GM23338 (cell line): ENCODE results near the gene CTDP1. TPM values are rescaled to one million over a fixed set of nuclear protein-coding genes. Genes with fewer than 3 reads are reported as not detected.

Experiments used
- ATAC-seq: fragments of 200-7000 bp; cut with Tn5 transposase; 3 replicates; pipeline ENCODE4 v1.9.1; 2020
- DNase-seq: peaks from one replicate; pipeline ENCODE4 v3.0.0-alpha.2; 2015; ENCODE audit warnings: low spot score
- H2AFZ ChIP-seq: fragments of 200-600 bp; sonication (generic); 2 replicates; pipeline ENCODE4 v1.8.0; 2016; ENCODE audit warnings: antibody characterized with exemption, mild to moderate bottlenecking, moderate library complexity
- H3F3A ChIP-seq: fragments of 200-600 bp; sonication (generic); replicated peaks from 2 replicates; pipeline ENCODE4 v1.8.0; 2017; ENCODE audit warnings: antibody characterized with exemption, mixed run types, low read depth
- H3K27ac ChIP-seq: fragments of 200-600 bp; sonication (generic); 2 replicates; pipeline ENCODE4 v1.6.1; 2016; ENCODE audit warnings: low read depth
- H3K27me3 ChIP-seq: fragments of 200-600 bp; sonication (generic); 2 replicates; pipeline ENCODE4 v1.8.0; 2016; ENCODE audit warnings: mild to moderate bottlenecking, mixed run types, moderate library complexity; ENCODE audit not compliant: insufficient read depth
- H3K36me3 ChIP-seq: fragments of 200-600 bp; sonication (generic); 2 replicates; pipeline ENCODE4 v1.8.0; 2016; ENCODE audit warnings: mild to moderate bottlenecking; ENCODE audit not compliant: insufficient read depth
- H3K4me1 ChIP-seq: fragments of 200-600 bp; sonication (generic); 2 replicates; pipeline ENCODE4 v1.8.0; 2016; ENCODE audit warnings: mild to moderate bottlenecking, moderate library complexity; ENCODE audit not compliant: insufficient read depth
- H3K4me2 ChIP-seq: fragments of 200-600 bp; sonication (generic); 2 replicates; pipeline ENCODE4 v1.7.1; 2017; ENCODE audit warnings: mixed run types
- H3K4me3 ChIP-seq: fragments of 200-600 bp; sonication (generic); 2 replicates; pipeline ENCODE4 v1.6.1; 2016; ENCODE audit warnings: mixed run types
- H3K79me2 ChIP-seq: fragments of 200-600 bp; sonication (generic); replicated peaks from 2 replicates; pipeline ENCODE4 v1.8.0; 2017; ENCODE audit warnings: mild to moderate bottlenecking; ENCODE audit not compliant: insufficient read depth
- H3K9me2 ChIP-seq: fragments of 200-600 bp; sonication (generic); 2 replicates; pipeline ENCODE4 v1.8.0; 2017; ENCODE audit not compliant: insufficient read depth
- H4K20me1 ChIP-seq: fragments of 200-600 bp; sonication (generic); replicated peaks from 2 replicates; pipeline ENCODE4 v1.8.0; 2017; ENCODE audit warnings: mild to moderate bottlenecking; ENCODE audit not compliant: insufficient read depth
- H3K27ac Mint-ChIP-seq: 2 replicates; pipeline ENCODE4 v1.8.0; 2020; ENCODE audit warnings: inconsistent platforms, mild to moderate bottlenecking, moderate library complexity, mixed read lengths
- H3K27me3 Mint-ChIP-seq: 3 replicates; pipeline ENCODE4 v1.8.0; 2022; ENCODE audit warnings: low read depth, mild to moderate bottlenecking, moderate library complexity, mixed read lengths, inconsistent platforms; ENCODE audit not compliant: insufficient read depth, poor library complexity
- H3K36me3 Mint-ChIP-seq: 3 replicates; pipeline ENCODE4 v1.8.0; 2021; ENCODE audit warnings: low read depth, mild to moderate bottlenecking, inconsistent platforms, moderate library complexity, mixed read lengths
- H3K4me1 Mint-ChIP-seq: 3 replicates; pipeline ENCODE4 v1.8.0; 2020; ENCODE audit warnings: mild to moderate bottlenecking, inconsistent platforms, mixed read lengths
- H3K4me3 Mint-ChIP-seq: 3 replicates; pipeline ENCODE4 v1.8.0; 2021; ENCODE audit warnings: moderate library complexity, mild to moderate bottlenecking, inconsistent platforms, mixed read lengths
- H3K9me3 Mint-ChIP-seq: 3 replicates; pipeline ENCODE4 v1.8.0; 2020; ENCODE audit warnings: moderate library complexity, mild to moderate bottlenecking, inconsistent platforms, mixed read lengths
- EZH2phosphoT487 ChIP-seq: fragments of 200-600 bp; sonication (generic); IDR thresholded peaks from one replicate; pipeline ENCODE4 v1.8.1; 2018; ENCODE audit warnings: antibody characterized with exemption; ENCODE audit not compliant: unreplicated experiment
- JUNB ChIP-seq: IDR thresholded peaks from one replicate; pipeline ENCODE4 v1.6.1; 2016; ENCODE audit warnings: antibody characterized with exemption; ENCODE audit not compliant: unreplicated experiment
- STAT1 ChIP-seq: IDR thresholded peaks from one replicate; pipeline ENCODE4 v1.6.1; 2016; ENCODE audit warnings: antibody characterized with exemption; ENCODE audit not compliant: unreplicated experiment
- polyA plus RNA-seq: library from polyadenylated mRNA; unstranded; fragments of >200 nt; fragmentation: Nextera tagmentation; extraction: Ambion mirVana; gene quantifications from 2 replicates; pipeline ENCODE4 v1.2.1, GENCODE V29; 2016
- total RNA-seq: library from RNA; depleted of rRNA; stranded (reverse); fragments of >200 nt; shearing (Covaris generic); gene quantifications from 2 replicates; pipeline ENCODE4 v1.2.3, GENCODE V29; 2014
- TF ChIP-seq, protein P1 (sequence below), 2 experiments: fragments of 200-600 bp in 1 of 2; sonication (generic) in 1 of 2; conservative IDR thresholded peaks; 2 replicates each; pipeline versions ENCODE4 v1.5.1 to v1.6.1; 2016 to 2017; ENCODE audit warnings: antibody characterized with exemption in 2 of 2, low read depth in 2 of 2, mild to moderate bottlenecking in 2 of 2, moderate library complexity in 1 of 2
- TF ChIP-seq, protein P2 (sequence below): IDR thresholded peaks from one replicate; pipeline ENCODE4 v1.6.1; 2018; ENCODE audit warnings: antibody characterized with exemption; ENCODE audit not compliant: unreplicated experiment

CTDP1 gene
- total and polyA plus RNA-seq, 2 experiments from 2014 or later: 9.4 to 51.6 TPM

GRCh38 chr18:79645291-79645983 is 34.2 kb upstream of the CTDP1 start (continued):
- TF ChIP-seq, protein P1, sequence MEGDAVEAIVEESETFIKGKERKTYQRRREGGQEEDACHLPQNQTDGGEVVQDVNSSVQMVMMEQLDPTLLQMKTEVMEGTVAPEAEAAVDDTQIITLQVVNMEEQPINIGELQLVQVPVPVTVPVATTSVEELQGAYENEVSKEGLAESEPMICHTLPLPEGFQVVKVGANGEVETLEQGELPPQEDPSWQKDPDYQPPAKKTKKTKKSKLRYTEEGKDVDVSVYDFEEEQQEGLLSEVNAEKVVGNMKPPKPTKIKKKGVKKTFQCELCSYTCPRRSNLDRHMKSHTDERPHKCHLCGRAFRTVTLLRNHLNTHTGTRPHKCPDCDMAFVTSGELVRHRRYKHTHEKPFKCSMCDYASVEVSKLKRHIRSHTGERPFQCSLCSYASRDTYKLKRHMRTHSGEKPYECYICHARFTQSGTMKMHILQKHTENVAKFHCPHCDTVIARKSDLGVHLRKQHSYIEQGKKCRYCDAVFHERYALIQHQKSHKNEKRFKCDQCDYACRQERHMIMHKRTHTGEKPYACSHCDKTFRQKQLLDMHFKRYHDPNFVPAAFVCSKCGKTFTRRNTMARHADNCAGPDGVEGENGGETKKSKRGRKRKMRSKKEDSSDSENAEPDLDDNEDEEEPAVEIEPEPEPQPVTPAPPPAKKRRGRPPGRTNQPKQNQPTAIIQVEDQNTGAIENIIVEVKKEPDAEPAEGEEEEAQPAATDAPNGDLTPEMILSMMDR (conservative IDR thresholded peaks at IDR 0.05; ENCODE audit: low read depth in 2 of 2): no peak

GRCh38 chr18:79647307-79647706 is 32.3 kb upstream of the CTDP1 start:
- no peaks in the 10 kb centered on the region for H3K4me1 ChIP-seq
- H3K27ac Mint-ChIP-seq: no peak overlapping the region
- H3K27me3 ChIP-seq: no peaks in the 10 kb centered on the region
- no peak overlapping the region for H3K4me2 ChIP-seq
- H3K4me3 ChIP-seq: no peak overlapping the region
- H3K4me3 Mint-ChIP-seq: no peak overlapping the region
- peaks cover 4% of the 10 kb centered on the region; the same call in 2 of the 3 replicates for H3K4me1 Mint-ChIP-seq
- no peaks in the 10 kb centered on the region for H4K20me1 ChIP-seq
- DNase-seq (no peak), ATAC-seq (no peak)
- no peaks in the 10 kb centered on the region for H3K79me2 ChIP-seq
- H2AFZ ChIP-seq: no peak overlapping the region
- no peaks in the 10 kb centered on the region for H3K9me2 ChIP-seq
- H3K36me3 Mint-ChIP-seq: no peaks in the 10 kb centered on the region
- H3K9me3 Mint-ChIP-seq: no peaks in the 10 kb centered on the region
- H3K36me3 ChIP-seq: no peaks in the 10 kb centered on the region
- no peak overlapping the region for H3K27ac ChIP-seq
- peaks cover 4% of the 10 kb centered on the region for H3K27me3 Mint-ChIP-seq
- TF ChIP-seq, protein P1 (conservative IDR thresholded peaks at IDR 0.05; ENCODE audit: low read depth in 2 of 2): no peak
- no peak for TF ChIP-seq STAT1
- TF ChIP-seq, protein P2, sequence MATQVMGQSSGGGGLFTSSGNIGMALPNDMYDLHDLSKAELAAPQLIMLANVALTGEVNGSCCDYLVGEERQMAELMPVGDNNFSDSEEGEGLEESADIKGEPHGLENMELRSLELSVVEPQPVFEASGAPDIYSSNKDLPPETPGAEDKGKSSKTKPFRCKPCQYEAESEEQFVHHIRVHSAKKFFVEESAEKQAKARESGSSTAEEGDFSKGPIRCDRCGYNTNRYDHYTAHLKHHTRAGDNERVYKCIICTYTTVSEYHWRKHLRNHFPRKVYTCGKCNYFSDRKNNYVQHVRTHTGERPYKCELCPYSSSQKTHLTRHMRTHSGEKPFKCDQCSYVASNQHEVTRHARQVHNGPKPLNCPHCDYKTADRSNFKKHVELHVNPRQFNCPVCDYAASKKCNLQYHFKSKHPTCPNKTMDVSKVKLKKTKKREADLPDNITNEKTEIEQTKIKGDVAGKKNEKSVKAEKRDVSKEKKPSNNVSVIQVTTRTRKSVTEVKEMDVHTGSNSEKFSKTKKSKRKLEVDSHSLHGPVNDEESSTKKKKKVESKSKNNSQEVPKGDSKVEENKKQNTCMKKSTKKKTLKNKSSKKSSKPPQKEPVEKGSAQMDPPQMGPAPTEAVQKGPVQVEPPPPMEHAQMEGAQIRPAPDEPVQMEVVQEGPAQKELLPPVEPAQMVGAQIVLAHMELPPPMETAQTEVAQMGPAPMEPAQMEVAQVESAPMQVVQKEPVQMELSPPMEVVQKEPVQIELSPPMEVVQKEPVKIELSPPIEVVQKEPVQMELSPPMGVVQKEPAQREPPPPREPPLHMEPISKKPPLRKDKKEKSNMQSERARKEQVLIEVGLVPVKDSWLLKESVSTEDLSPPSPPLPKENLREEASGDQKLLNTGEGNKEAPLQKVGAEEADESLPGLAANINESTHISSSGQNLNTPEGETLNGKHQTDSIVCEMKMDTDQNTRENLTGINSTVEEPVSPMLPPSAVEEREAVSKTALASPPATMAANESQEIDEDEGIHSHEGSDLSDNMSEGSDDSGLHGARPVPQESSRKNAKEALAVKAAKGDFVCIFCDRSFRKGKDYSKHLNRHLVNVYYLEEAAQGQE: no peak
- H3F3A ChIP-seq: no peaks in the 10 kb centered on the region

DNA sequence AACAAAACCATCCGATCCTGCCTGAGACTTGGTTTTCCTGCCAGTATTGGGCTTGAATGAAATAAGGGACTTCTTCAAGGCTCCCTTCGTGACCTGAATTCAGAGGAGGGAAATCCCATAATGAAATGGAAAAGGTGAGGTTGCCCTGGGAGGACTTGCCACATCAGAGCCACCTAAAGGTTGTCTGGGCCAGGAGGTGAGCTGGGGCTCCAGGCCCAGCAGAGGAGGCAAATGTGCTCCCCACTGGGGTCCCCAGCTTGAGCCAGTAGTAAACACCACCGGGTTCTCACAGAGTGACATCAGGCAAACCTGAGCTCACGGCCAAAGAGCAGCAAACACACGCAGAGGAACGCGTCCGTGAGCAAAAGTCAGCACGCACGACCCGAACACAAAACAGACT is 28.6 kb upstream of the CTDP1 start:
- Histone ChIP-seq H3F3A (no peaks in the 10 kb centered on the region), H3K4me3 (no peak overlapping the region), H3K27ac (no peak overlapping the region), H3K4me1 (no peaks in the 10 kb centered on the region), H3K79me2 (no peaks in the 10 kb centered on the region), H3K4me2 (no peak overlapping the region), H3K27me3 (no peaks in the 10 kb centered on the region), H2AFZ (peak overlapping the region; percentile 78; the same call in 1 of the 2 replicates), H3K36me3 (no peaks in the 10 kb centered on the region), H4K20me1 (no peaks in the 10 kb centered on the region), H3K9me2 (no peaks in the 10 kb centered on the region)
- Mint-ChIP-seq H3K27me3 (peaks cover 4% of the 10 kb centered on the region), H3K4me3 (no peak overlapping the region), H3K4me1 (no peaks in the 10 kb centered on the region; the same call in 2 of the 3 replicates), H3K9me3 (no peaks in the 10 kb centered on the region; the same call in 2 of the 3 replicates), H3K27ac (no peak overlapping the region), H3K36me3 (no peaks in the 10 kb centered on the region)
- DNase-seq (no peak), ATAC-seq (no peak)
- TF ChIP-seq, protein P2: no peak
- TF ChIP-seq JUNB (no peak), EZH2phosphoT487 (no peak)
